ENCODE data around the gene IGF1R.

- TF ChIP-seq CTCF (IDR thresholded peaks at IDR 0.05) (no peak), POLR2A (IDR thresholded peaks at IDR 0.05) (no peak)
Measured at GRCh38 chr15:98865397-98866339, 217.3 kb downstream of the IGF1R start.
